PFSK-1 (cell line): Measurements from ENCODE around the gene TSC22D2. TPM values are rescaled to one million over a fixed set of nuclear protein-coding genes. Genes with fewer than 3 reads are reported as not detected.
A peak's percentile ranks its signal among the peaks of the same experiment; 100 is the strongest.

Experiments
- FOXP2 ChIP-seq: optimal IDR thresholded peaks from 2 replicates; pipeline ENCODE3; 2011; ENCODE audit warnings: borderline replicate concordance, control low read depth, inconsistent platforms; ENCODE audit not compliant: insufficient read depth; ENCODE audit errors: extremely low read length, extremely low read depth
- POLR2AphosphoS5 ChIP-seq: IDR thresholded peaks from 2 replicates; pipeline ENCODE4 v1.6.1; 2012; ENCODE audit warnings: low read depth, mild to moderate bottlenecking, control low read depth, low read length, moderate library complexity
- REST ChIP-seq, 2 experiments: IDR thresholded peaks; 2 replicates each; pipeline versions ENCODE4 v1.6.1 to v1.8.0; 2011 to 2012; ENCODE audit warnings: low read depth in 2 of 2, low read length in 2 of 2, control low read depth in 1 of 2, inconsistent platforms in 1 of 2, mild to moderate bottlenecking in 1 of 2, moderate library complexity in 1 of 2; ENCODE audit not compliant: insufficient read depth in 1 of 2
- SIN3A ChIP-seq: IDR thresholded peaks from 2 replicates; pipeline ENCODE4 v1.6.1; 2012; ENCODE audit warnings: mild to moderate bottlenecking, low read length, moderate library complexity, borderline replicate concordance; ENCODE audit not compliant: insufficient read depth
- TAF1 ChIP-seq: IDR thresholded peaks from 2 replicates; pipeline ENCODE4 v1.6.1; 2012; ENCODE audit warnings: low read length, control low read depth, borderline replicate concordance; ENCODE audit not compliant: insufficient read depth
- polyA plus RNA-seq: library from polyadenylated mRNA; unstranded; fragments of >200 nt; gene quantifications from one replicate; pipeline ENCODE4 v1.2.1, GENCODE V29; 2012; ENCODE audit warnings: low read depth, missing spikeins; ENCODE audit not compliant: insufficient read length

TSC22D2 gene
- 12.9 TPM for polyA plus RNA-seq

- TF ChIP-seq REST (IDR thresholded peaks at IDR 0.05; ENCODE audit: insufficient read depth in 1 of 2, low read depth in 2 of 2, low read length in 2 of 2), result 0 out of 4 replicates have a peak, but pooled peaks of 1 of the 2 experiments have one; percentile 9
- TF ChIP-seq FOXP2, result peak; percentile 69
- TF ChIP-seq POLR2AphosphoS5, result peak; percentile 57
- TF ChIP-seq SIN3A, result 0 out of 2 replicates have a peak, but pooled peaks have one; percentile 20
- TF ChIP-seq TAF1, result peak; percentile 91
These were observed at the start of gene TSC22D2 for GRCh38 chr3:150408221-150409124. Gene TSC22D2, plus strand, starts transcription at chr3:150408298. Its CDS starts 1,053 bp downstream, at chr3:150409351.

- TF ChIP-seq SIN3A (no peak), TAF1 (no peak), POLR2AphosphoS5 (no peak), FOXP2 (no peak), REST (IDR thresholded peaks at IDR 0.05; ENCODE audit: insufficient read depth in 1 of 2, low read depth in 2 of 2, low read length in 2 of 2) (no peak)
These were observed 48.7 kb upstream of the TSC22D2 start for GRCh38 chr3:150359381-150359780.

- no peak for TF ChIP-seq FOXP2
- TF ChIP-seq TAF1, result no peak
- TF ChIP-seq POLR2AphosphoS5, result no peak
These were observed 47.1 kb upstream of the TSC22D2 start for GRCh38 chr3:150360966-150361365.

- TF ChIP-seq TAF1, result no peak
- TF ChIP-seq REST (IDR thresholded peaks at IDR 0.05; ENCODE audit: insufficient read depth in 1 of 2, low read depth in 2 of 2, low read length in 2 of 2), result no peak
- TF ChIP-seq SIN3A, result no peak
- TF ChIP-seq FOXP2, result no peak
These were observed 45.4 kb upstream of the TSC22D2 start for GRCh38 chr3:150362515-150363302.

- TF ChIP-seq TAF1 (no peak), REST (IDR thresholded peaks at IDR 0.05; ENCODE audit: insufficient read depth in 1 of 2, low read depth in 2 of 2, low read length in 2 of 2) (no peak), POLR2AphosphoS5 (no peak), FOXP2 (no peak), SIN3A (no peak)
These were observed 44.7 kb upstream of the TSC22D2 start for GRCh38 chr3:150363420-150363819.
